HG03521 (cell line): ENCODE results near the gene WDR45.

ENCODE experiments used
- ATAC-seq: cut with Tn5 transposase; IDR thresholded peaks from one replicate; pipeline ENCODE4 v1.9.1; 2021; ENCODE audit warnings: mild to moderate bottlenecking, moderate library complexity; ENCODE audit not compliant: unreplicated experiment

WDR45 gene

DNA sequence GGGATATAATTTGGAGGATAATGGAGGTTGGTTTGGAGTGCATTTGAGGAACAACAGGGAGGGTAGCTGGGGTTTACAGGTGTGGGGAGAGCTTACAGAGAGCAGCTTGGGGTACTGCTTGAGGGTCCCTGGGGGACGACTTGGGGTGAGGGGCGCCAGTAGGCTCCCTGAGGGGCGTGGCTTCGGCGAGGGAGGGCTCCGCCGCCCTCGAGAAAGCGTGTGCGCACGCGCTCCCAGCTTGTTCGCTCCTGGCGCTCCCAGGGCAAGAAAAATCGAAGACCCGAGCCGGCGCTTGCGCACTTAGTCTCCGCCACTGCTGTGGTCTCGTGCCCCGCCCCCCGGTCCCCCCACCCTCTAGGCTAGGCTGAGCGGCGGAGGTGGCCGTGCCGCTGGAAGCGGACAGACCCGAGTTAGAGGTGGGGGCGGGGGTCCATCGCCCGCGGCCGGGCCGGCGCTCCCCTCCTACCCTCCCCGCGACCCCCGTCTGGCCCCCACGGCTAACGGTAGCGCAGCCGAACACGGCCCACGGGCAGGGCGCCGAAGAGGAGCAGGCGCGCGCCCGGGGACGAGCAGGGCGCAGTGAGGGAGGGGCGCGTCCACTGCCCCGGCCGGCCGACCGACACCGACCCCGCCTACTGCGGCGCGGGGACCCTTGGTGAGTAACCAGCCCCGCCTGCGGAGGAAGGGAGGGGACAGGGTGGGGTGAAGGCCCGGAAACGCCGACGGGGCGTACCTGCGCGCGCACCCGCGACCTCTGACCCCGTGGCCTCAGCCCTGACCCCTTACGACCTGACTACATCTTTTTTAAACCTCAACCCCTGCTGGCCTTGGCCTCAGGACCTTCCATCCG is 26.2 kb downstream of the WDR45 start:
- no peak for ATAC-seq

DNA sequence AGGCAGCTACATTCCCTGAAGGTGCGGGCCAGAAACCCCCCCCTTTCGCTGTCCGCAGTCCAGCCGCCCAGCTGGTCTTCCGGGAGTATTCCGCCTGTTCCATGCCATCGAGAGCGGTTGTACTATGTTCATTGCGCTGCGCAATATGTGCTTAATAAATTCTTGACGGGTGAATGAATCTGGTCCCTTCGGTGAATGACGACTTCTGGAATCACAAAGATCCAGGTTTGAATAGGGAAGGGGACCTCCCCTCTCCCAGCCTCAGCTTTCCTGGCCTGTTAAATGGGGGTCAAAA is 35.8 kb downstream of the WDR45 start:
- ATAC-seq, result no peak

DNA sequence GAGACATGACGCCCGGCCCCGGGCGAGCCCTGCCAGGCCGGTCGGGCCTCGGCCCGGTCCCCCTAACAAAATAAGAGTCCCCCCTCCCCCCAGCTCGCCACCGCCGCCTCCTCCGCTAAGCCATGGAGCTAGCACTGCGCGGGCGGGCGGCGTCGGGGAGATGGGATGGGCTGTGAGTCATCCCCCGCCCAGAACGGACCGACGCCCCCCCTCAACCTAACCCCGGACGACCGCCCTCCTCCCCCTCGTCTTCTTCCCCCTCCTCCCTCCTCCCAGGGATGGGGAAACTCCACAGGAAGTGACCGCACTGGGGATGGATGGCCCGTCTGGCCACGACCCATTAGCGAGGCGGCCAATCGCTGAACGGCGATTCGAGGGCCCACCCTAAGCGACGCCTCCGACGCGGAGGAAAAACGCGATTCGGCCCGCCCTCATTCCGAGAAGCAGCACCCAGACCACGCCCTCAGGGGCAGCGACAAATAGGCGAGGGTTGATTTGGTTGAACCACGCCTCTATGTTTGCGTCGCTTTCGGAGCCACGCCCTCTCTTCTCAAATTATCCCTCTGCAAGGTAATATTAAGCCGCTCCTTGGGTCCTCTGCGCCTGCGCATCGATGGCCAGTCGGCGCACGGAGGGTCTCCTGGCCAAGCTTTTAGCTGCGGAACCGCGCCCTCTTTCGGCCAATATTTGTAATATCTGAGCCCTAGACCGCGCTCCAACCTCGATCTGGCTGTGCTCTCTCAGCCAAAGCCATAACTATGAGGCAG is 36.3 kb downstream of the WDR45 start, which contains the start of gene TFE3:
Gene TFE3 (minus strand): TSS at position 138 of the 767 bp plus-strand sequence. CDS start 131 bp downstream, at position 7.
- peak; percentile 92 for ATAC-seq

DNA sequence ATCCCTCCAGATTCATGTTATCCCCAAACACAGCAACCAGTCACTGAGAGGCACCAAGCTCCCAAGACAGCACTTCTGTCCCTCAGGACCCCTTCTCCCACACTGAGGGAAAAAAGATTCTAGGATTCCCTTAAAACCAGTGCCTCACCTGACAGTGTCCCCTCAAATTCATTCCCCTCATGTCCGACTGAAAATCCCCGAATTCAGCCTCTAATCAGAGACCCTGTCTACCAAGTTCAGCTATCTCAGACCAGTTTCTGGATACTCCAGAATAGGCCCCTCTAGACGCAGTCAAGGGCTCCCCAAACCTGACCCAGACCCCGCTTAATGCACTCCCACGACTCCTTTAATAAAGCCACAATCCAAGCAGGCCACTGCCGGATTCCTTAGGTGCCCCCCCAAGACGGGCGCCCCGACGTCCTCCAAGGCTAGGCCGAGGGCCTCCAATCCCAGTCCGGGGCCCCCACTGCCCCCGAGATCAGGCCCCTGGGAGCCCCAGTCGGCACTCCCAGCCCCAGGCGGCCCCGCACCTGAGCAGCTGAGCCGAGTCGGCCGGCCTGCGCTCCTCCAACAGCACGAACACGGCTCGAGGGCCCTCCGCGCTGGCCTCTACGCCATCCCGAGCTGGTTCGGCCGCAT is 37.0 kb downstream of the WDR45 start:
- ATAC-seq, result no peak

DNA sequence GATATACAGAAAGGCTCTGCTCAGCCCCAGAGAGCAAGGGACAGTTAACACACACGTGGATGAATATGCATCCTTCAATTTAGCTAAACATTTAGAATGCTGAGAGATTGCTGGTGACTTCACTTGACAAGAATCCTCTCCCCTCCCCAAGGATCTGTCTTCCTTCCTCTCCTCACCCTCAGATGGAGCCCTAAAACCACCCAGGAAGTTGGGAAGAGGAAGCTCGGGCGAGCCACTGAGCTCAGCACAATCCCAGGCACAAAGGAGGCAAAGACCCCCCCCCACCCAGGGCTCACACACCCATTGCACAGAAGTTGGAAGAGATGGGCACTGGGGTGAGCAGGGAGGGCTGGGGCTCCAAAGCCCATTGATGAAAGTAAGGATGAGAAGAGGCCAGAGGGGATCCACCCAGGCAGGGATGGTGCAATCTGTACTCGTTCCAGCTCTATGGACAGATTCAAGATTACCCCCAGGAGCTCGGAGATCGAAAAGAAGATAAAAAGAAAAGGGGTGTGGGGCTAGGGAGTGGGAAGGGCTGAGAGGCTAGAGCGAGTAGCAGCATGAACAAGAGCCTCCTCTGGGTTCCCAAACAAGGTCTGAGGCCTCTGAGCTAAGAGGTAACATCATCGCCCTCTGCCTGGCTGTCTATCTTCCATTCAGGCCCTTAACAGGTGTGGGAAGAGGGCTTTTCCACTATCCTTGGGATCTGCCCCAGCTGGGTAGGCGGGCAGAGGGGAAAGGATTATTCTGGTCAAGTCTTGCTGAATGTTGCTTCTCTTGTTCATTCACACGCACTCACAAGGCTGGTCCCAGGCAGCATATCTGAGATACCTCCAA is 37.7 kb downstream of the WDR45 start:
- ATAC-seq, result no peak

DNA sequence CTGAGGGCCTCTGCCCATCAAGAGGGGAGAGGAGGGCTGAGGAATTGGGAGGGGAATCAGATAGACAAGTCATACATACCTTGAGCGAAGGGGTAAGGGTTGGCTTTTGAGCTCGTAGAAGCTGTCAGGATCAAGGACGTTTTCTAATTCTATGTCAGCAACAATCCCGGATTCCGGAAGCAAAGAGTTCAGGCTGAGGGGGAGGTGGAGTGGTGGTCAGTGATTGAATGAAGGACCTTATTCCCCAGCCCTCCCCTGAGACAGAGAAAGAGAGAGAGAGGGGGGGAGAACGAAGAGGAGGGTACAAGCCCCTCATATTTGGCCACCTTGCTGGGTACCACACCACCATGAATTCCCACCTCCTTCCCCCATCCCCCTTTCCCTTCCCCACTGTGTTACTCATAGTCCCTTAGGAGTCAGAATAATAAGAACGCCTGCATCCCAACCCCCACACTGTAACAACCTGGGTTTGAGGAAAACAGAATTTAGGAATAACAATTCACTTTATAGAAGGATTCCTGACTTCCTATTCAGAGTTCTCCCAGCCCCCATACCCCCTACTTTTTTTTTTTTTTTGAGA is 39.2 kb downstream of the WDR45 start:
- ATAC-seq, result no peak

DNA sequence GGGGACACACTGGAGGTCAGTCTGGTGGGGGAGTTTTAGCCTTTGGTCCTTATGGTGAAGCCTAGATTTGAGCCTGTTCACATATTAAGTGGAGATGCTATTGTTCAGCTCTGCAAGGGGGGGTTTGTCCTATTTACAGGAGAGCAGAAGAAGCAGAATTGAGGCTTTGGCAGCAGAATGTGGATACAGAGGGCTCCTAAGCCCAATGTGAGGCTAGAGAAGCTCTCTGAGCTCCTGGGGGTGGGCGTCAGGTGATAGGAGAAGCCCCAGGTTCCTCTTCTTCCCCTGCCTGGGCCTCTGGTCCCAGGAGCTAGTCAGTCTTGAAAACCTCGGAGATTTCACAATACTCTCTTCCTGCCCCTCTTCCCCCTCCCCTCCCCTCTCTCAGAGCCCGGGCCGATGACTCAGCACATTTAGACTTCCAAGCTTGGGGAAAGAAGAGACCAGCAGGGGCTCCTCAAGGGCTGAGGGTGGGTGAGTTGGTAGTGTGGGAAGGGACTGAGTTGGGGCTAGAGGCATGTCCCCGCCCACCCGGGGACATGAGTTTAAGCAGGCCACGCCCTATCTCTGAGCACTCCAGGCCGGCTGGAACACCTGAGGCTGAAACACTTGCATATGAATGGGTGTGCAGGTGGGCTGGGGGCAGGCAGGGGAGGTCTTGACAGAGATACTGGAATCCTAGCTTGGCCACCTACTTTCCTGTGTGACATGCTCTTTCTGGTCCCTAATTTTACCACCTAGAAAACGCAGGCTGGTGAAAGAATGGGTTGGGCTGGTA is 39.9 kb downstream of the WDR45 start:
- ATAC-seq, result no peak

DNA sequence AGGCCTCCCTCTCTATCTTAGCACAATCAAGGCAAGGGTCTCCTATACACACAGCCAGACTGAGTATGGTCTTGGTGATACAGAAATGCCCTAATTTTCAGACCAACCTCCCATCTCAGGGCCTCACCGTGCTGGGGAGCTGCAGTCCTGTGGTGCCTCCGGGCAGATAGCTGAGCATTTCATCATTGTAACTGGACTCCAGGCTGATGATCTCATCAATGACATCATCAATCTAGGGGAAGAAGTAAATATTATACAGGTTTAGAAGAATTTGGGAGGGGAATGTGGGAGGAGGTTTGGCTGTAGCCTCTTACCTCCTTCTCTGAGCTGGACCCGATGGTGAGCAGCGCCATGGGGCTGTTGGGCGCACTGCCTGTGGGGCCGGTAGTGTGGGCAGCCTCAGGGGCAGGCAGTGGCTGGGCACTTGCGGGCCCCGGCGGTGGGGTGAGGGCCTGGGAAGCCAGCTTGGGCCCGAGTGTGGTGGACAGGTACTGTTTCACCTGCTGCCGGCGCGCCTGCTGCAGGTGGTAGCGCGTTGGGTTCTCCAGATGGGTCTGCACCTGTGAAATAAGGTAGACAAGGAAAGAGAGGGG is 41.7 kb downstream of the WDR45 start:
- ATAC-seq, result no peak

DNA sequence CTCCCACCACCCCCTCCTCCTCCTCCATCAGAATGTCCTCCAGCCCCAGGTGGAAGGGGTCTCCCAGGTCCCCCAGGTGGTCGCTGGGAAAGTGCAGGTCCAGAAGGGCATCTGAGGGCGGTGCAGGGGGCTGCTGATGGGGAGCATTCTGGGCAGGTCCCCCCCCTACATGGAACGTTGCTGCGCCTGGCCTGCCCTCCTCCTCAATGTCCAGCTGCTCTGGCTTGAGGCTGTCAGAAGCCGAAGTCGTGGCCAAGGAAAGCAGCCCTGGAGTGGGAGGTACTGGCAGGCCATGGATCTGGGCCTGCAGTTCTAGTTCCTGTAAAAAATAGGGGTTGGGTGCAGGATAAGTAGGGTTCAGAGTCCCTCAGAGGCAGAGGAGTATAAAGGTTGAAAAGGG is 49.4 kb downstream of the WDR45 start:
- no peak for ATAC-seq

DNA sequence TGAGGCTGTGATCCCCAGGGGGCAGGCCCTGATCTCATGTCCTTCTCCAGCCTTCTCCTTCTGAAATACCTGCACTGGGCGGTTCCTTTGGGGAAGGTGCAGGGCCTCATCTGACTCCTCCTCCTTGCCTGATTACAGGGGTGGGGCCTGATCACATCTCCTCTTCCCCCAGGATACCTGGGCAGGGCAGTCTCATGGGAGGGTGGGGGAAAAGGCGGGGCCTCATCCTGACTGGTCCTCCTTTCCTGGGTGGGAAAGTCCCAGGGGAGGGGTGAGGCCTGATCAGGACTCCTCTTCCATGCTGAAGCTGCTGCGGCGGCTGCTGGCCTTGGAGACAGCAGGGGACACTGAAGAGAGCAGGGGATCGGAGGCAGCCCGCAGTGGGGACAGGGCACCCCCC is 49.8 kb downstream of the WDR45 start:
- ATAC-seq, result no peak
